Testis (tissue), 3 donors: ENCODE data around the gene LSG1. TPM values are rescaled to one million over a fixed set of nuclear protein-coding genes. Genes with fewer than 3 reads are reported as not detected.

ENCODE experiments used
- DNase-seq: peaks from one replicate; pipeline ENCODE4 v3.0.0-alpha.2; 2019
- H3K27ac ChIP-seq, 2 donors: fragments of 200-600 bp; sonication (generic); one replicate each; pipeline ENCODE4 v1.5.1; 2019
- H3K27me3 ChIP-seq: fragments of 200-600 bp; sonication (generic); one replicate; pipeline ENCODE4 v1.5.1; 2019
- H3K36me3 ChIP-seq: fragments of 200-600 bp; sonication (generic); one replicate; pipeline ENCODE4 v1.5.1; 2017; ENCODE audit warnings: low read depth; ENCODE audit errors: missing control alignments
- H3K4me1 ChIP-seq: fragments of 200-600 bp; sonication (generic); one replicate; pipeline ENCODE4 v1.5.1; 2019
- H3K4me3 ChIP-seq, 2 donors: fragments of 200-600 bp; sonication (generic); one replicate each; pipeline ENCODE4 v1.5.1; 2017 to 2019
- H3K9me3 ChIP-seq: fragments of 200-600 bp; sonication (generic); one replicate; pipeline ENCODE4 v1.5.1; 2017
- POLR2A ChIP-seq: fragments of 450-650 bp; IDR thresholded peaks from one replicate; pipeline ENCODE4 v1.6.1; 2017; ENCODE audit warnings: antibody characterized with exemption, mild to moderate bottlenecking, moderate library complexity
- WGBS, 2 donors: methylation state at CpG; one replicate each; pipeline ENCODE4 v1.1.5; 2018; 5-methylcytosine and 5-hydroxymethylcytosine counted together
- intact Hi-C: fragments of 100-400 bp; cut with DNase I; formaldehyde crosslinking; loops from one replicate; pipeline ENCODE4 v1.15.1; 2023; ENCODE audit warnings: low total_unique reads
- polyA plus RNA-seq: library from polyadenylated mRNA; stranded (reverse); fragments of 350-450 nt; fragmentation: Illumina TruSeq; extraction: RNeasy Lipid Tissue Mini Kit (QIAGEN cat#74804); gene quantifications from one replicate; pipeline ENCODE4 v1.2.3, GENCODE V29; 2014; ENCODE audit warnings: low read depth, low replicate concordance; ENCODE audit not compliant: insufficient read depth
- total RNA-seq, 2 donors: library from RNA; depleted of rRNA; stranded (reverse); fragments of >200 nt; gene quantifications; one replicate each; pipeline ENCODE4 v1.2.3, GENCODE V29; 2016
- TF ChIP-seq, protein P1 (sequence below), 3 experiments: fragments of 450-650 bp in 2 of 3; fragments of 200-600 bp in 1 of 3; sonication (generic) in 1 of 3; IDR thresholded peaks; one replicate each; pipeline ENCODE4 v1.5.1; 2016 to 2019; ENCODE audit warnings: antibody characterized with exemption in 3 of 3, mild to moderate bottlenecking in 2 of 3, moderate library complexity in 1 of 3

Gene LSG1
- total and polyA plus RNA-seq, 3 donors from 2014 or later, result 47.4 to 56.1 (median 50.5) TPM

DNA sequence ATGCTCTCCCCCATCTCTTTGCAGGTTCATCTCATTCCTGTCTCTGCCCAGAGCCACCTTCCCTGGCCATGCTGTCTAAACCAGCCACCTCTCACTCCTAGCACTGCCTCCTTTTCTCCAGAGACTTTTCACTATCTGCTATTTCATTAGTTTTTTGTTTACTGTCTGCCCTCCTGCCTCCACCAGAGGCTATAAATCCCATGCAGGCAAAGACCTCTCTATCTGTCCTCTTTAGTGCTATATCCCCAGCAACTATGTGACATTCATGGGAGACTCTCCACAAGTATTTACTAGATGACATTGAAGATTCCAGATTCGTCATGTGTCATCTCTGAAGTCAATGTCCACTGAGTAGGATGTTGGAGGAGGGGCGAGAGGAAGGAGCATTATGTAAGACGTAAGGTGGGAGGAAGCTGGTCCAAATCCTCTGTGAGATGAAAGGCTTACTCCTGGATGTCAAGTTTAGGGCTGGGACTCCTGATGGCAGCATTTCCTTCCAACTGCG lies 10.2 kb upstream of the LSG1 start:
- Histone ChIP-seq H3K27me3 (no peaks in the 10 kb centered on the region), H3K36me3 (no peaks in the 10 kb centered on the region), H3K4me3 (no peak overlapping the region), H3K4me1 (peaks cover 14% of the 10 kb centered on the region), H3K27ac (no peak overlapping the region), H3K9me3 (no peaks in the 10 kb centered on the region)
- DNase-seq, result no peak
- intact Hi-C loops, result no loop called here
- 33 to 45% methylated on average over 4 of the region's 4 CpGs for WGBS, 2 donors
- TF ChIP-seq, protein P1, sequence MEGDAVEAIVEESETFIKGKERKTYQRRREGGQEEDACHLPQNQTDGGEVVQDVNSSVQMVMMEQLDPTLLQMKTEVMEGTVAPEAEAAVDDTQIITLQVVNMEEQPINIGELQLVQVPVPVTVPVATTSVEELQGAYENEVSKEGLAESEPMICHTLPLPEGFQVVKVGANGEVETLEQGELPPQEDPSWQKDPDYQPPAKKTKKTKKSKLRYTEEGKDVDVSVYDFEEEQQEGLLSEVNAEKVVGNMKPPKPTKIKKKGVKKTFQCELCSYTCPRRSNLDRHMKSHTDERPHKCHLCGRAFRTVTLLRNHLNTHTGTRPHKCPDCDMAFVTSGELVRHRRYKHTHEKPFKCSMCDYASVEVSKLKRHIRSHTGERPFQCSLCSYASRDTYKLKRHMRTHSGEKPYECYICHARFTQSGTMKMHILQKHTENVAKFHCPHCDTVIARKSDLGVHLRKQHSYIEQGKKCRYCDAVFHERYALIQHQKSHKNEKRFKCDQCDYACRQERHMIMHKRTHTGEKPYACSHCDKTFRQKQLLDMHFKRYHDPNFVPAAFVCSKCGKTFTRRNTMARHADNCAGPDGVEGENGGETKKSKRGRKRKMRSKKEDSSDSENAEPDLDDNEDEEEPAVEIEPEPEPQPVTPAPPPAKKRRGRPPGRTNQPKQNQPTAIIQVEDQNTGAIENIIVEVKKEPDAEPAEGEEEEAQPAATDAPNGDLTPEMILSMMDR (IDR thresholded peaks at IDR 0.05), result no peak
- TF ChIP-seq POLR2A, result no peak

DNA sequence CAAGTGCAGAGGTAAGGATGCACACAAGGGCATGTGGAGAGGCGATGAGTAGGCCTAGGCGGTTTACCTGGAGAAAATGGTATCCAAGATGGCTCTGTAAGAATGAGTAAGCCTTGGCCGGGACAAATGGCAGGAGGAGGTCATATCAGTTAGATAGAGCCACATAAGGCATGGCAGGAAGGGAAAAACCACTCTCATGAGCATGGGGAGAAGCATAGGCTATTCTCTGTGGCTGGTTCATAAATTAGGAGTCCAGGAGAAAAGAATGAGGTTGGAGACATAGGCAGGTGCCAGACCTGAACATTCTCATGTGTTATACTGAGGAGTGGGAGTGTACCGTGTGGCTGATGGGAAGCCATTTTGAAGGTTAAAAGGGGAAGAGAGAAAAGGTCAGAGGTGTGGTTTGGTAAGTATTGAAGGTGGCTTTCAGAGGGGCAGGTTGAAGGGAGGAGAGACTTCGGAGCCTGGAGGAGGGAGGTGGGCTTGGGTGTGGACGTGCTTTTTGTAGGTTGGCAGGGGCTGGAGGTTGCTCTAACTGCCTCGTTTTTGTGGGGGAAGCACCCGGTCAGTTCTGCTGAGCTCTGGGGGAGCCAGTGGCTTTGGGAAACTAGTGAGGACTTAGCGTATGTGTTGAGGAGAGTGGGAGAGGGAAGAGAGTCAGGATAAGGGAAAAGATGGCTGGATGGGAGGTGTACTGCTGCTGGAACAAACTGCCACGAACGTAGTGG lies 9.1 kb upstream of the LSG1 start:
- no peak overlapping the region for H3K27ac ChIP-seq
- WGBS, 2 donors, result 73 to 80% methylated on average over 11 of the region's 11 CpGs

DNA sequence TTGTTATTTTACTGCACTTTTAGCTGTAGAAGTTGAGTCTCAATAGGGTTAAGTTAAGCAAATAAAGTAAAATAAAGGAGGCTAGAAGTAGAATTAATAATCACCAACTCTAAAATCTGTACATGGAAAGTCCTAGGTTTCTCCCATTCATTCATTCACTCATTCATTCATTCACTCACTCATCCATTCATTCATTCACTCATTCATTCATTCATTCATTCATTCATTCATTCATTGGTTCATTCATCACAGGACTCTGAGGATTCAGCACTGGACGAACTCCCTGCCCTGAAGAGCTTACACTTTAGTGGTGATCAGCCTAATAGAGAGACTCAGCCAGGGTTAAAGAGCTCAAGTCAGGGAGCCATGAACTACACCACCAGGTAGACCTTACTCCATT lies 4.5 kb upstream of the LSG1 start:
- H3K27ac ChIP-seq, result no peak overlapping the region
- no peaks in the 10 kb centered on the region for H3K9me3 ChIP-seq
- DNase-seq, result no peak
- no peaks in the 10 kb centered on the region for H3K27me3 ChIP-seq
- H3K4me1 ChIP-seq, result peaks cover 8% of the 10 kb centered on the region
- WGBS, 2 donors, result 74 to 89% methylated on average over 1 of the region's 1 CpG
- intact Hi-C loops, result no loop called here
- H3K4me3 ChIP-seq, result no peak overlapping the region
- TF ChIP-seq, protein P1 (IDR thresholded peaks at IDR 0.05), result no peak
- TF ChIP-seq POLR2A, result no peak
- H3K36me3 ChIP-seq, result no peaks in the 10 kb centered on the region

More for the DNA sequence above, 9.1 kb upstream of the LSG1 start:
- Histone ChIP-seq H3K4me3 (no peak overlapping the region), H3K27me3 (no peaks in the 10 kb centered on the region), H3K9me3 (no peaks in the 10 kb centered on the region), H3K36me3 (no peaks in the 10 kb centered on the region), H3K4me1 (peaks cover 5% of the 10 kb centered on the region)
- DNase-seq, result no peak
- no peak for TF ChIP-seq POLR2A
- TF ChIP-seq, protein P1 (IDR thresholded peaks at IDR 0.05), result no peak
- intact Hi-C loops, result no loop called here

DNA sequence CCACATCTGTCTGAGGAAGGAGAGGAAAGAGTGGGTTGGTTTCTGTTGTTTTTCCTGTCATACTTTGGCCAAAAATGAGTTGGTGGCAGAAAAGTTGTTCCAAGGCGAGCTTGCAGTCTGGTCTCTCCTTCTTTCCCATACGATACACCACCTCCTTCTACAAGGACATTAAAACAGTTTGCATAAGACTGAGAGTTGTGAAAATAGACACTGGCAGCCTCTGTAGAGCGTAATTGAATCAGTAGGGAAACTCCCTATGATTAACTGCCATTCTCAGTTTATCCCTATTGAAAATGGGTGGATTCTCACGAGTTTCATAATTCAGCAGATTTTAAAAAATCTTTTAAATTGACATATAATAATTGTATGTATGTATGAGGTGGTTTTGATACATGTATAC lies 3.7 kb upstream of the LSG1 start:
- WGBS, 2 donors, result 55 to 73% methylated on average over 4 of the region's 4 CpGs
- intact Hi-C loops, result no loop called here
- H3K9me3 ChIP-seq, result no peaks in the 10 kb centered on the region

More for the DNA sequence above, 3.7 kb upstream of the LSG1 start:
- Histone ChIP-seq H3K27ac (no peak overlapping the region), H3K27me3 (no peaks in the 10 kb centered on the region), H3K36me3 (no peaks in the 10 kb centered on the region), H3K4me3 (no peak overlapping the region), H3K4me1 (peaks cover 16% of the 10 kb centered on the region)
- TF ChIP-seq, protein P1 (IDR thresholded peaks at IDR 0.05), result no peak
- TF ChIP-seq POLR2A, result no peak
- DNase-seq, result no peak
